ENCODE data around the gene METTL26.
"Not testable (repeated sequence)": the region's sequence is repeated elsewhere in the genome, so short reads cannot be mapped to it uniquely, and the experiment has no call there.

Gene METTL26

GRCh38 chr16:625117-625976 lies 10.8 kb downstream of the METTL26 start:
- DNase-seq (ENCODE audit: low read depth), result no peak

DNA sequence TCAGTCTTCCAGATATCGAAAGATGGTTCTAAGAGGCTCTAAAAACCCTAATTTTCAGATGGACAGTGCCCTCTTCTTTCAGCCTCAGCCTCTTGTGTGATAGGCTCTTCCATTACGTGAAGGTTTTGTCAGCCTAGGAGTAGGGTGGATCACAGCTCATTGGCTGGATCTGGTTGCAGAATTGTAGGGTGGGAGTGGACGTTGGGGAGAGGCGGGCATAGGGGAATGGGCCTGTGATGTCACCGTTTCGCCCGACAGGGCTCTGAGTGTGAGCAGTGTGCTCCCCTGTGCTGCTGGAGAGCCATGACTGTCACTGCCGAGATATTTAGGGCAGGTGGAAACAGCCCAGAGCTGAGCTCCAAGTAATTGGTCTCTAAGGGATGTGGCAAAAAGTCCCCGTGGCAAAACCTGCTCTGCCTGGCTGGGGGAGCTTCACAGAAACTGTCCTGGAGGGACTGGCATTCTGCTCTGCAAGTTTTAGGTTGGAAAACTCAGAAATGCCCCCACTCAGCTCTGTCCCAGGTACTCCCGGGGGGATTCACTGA lies 11.5 kb downstream of the METTL26 start:
- no peak for DNase-seq (ENCODE audit: low read depth)

- no peak for DNase-seq (ENCODE audit: low read depth)
Observed at GRCh38 chr16:622920-623280, 13.2 kb downstream of the METTL26 start.

GRCh38 chr16:621526-622105 lies 14.5 kb downstream of the METTL26 start:
- DNase-seq (ENCODE audit: low read depth), result no peak

DNA sequence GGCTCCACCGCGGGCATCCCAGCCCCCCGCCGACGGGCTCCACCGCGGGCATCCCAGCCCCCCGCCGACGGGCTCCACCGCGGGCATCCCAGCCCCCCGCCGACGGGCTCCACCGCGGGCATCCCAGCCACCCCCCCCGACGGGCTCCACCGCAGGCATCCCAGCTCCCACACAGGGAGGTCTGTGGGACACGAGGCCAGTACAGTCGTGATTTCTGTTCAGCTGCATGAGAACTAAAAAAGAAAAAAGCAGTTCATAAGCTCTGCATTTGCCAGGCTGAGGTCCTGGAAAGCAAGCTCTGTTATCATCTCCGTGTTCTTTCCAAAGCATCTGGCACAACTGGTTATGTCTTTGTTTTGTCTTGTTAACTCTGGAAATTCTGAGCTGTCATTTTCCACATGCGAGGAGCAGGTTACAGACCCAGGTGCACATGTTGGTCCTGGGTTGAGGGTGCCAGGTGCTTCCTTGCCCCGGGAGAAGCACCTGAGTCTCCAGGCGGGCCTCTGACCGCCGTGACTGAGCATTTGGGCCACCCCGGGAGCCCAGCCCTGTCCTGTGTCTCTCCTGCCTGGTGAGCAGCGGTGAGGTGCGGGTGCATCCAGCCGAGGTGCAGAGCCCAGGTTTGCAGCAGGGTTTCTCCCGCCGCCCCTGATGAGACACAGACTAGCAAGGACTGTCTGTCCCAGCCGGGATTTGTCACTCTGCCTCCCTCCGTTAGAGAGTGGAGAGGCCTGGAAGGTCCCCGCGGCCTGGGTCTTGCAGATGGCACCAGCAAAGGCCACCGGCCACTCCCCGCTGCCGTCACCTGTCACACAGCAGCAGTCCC lies 15.2 kb downstream of the METTL26 start:
- DNase-seq (ENCODE audit: low read depth), result no peak

DNA sequence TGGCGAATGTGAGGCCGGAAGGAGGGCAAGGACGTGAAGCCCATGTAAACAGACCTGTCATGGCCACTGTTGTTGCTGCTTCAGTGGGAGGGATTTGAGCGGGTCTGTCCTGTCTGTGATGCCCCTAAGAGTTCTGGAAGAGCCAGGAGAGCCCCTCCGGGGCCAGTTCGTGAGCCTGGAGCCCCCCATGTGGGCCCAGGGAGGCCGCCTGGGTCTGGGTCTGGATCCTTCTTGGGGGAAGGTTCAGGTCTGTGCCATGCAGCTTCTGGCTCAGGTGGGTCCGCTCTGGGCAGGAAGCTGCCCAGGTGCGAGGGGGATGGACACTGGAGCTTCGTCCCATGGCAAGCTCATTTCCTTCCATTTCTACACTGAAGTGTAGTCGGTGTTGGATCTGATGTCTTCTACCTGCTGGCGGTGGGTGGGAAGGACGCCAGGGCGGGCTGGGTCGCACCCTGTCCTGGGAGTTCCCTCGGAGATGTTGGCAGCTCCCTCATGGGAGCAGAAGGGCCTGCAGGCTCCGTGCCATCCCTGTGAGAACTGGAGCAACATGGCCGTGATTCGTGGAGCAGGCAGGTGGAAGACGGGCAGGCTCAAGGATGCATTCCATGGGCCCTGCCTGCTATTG lies 16.5 kb downstream of the METTL26 start:
- DNase-seq (ENCODE audit: low read depth), result no peak

GRCh38 chr16:617855-618254 lies 18.2 kb downstream of the METTL26 start:
- no peak for DNase-seq (ENCODE audit: low read depth)

GRCh38 chr16:616733-617586 lies 19.1 kb downstream of the METTL26 start:
- no peak for DNase-seq (ENCODE audit: low read depth)

DNA sequence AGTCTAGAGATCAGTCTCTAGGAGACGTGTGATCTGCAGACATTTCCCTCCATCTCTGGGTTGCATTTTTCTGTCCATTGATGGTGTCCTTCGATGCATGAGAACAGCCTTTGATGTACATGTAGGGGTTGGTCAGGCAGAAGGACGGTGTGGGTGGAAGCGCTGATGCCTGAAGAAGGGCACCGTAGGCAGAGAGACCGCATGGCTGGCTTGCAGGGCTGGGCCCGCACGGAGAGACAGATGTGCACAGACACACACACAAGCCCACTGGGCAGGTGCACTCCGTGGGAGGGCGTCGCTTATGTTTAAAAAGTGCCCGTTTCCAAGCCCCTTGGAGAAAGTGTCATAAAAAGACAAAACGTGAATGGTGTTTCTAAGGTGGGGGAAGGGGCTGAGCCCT lies 21.0 kb downstream of the METTL26 start:
- no peak for DNase-seq (ENCODE audit: low read depth)

- peak; percentile 37 for DNase-seq (ENCODE audit: low read depth)
Observed at GRCh38 chr16:610513-611381, 25.4 kb downstream of the METTL26 start.

DNA sequence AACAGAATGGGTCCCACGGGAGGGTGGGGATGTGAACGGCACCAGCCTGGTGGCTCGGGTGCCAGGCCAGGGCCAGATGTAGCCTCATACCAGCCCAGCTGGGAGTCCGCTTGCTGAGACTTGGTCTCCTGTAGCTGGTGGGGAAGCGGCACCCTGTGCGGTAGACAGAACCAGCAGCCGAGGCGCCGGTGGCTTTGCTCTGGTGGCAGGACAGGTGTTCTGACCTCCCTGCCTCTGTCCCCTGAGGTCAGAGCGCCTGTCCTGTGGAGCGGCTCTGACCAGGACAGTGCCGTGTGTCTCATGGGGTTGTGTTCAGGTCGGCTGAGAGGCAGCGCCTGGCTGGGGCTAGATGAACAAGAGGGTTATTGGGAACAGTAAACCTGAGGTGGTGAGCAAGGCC lies 26.1 kb downstream of the METTL26 start:
- no peak for DNase-seq (ENCODE audit: low read depth)

DNA sequence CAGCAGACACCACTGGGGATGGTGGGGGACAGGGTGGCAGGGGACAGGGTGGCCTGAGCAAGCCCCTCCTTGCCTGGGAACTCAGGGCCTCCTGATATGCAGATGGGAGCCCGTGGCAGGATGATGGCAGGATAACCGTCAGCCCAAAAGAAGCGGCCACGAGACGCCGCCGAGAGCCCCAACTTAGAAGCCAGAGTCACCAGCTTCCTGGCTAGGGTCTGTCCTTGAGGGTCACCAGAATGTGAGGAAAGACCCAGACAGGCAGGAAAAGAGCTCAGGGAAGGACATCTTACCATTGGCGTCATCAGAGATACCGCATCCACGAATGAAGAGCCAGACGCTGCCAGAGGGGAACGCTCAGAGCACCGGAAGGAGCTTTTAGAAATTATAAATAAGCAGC lies 26.8 kb downstream of the METTL26 start:
- no peak for DNase-seq (ENCODE audit: low read depth)

- DNase-seq (ENCODE audit: low read depth), result no peak
Observed at GRCh38 chr16:608019-608418, 28.1 kb downstream of the METTL26 start.

DNA sequence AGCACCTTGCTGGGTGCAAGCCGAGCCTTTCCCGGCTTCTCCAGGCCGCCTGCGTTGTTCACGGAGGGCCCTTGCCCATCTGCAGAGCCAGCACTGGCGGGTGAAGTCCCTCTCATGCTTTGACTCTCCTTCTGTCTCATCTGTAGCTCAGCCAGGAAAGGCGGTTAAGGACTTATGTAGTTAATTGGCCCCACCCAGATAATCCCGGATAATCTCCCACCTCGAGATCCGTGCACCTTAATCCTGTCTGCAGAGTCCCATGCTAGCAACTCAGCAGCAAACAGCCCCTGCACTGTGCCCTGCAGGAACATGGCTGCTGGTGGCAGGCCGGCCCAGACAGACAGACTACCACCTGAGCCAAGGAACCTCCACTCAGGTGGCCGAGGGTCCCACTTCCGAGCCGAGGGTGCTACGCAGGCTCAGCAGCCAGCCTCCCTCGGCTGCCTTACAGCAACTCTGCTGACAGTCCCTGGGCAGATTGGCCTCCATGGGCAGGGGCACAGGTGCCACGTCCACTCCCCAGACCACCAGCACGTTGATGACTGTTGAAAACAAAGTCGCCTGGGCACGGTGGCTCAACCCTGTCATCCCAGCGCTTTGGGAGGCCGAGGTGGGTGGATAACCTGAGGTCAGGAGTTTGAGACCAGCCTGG lies 29.3 kb downstream of the METTL26 start:
- no peak for DNase-seq (ENCODE audit: low read depth)

DNA sequence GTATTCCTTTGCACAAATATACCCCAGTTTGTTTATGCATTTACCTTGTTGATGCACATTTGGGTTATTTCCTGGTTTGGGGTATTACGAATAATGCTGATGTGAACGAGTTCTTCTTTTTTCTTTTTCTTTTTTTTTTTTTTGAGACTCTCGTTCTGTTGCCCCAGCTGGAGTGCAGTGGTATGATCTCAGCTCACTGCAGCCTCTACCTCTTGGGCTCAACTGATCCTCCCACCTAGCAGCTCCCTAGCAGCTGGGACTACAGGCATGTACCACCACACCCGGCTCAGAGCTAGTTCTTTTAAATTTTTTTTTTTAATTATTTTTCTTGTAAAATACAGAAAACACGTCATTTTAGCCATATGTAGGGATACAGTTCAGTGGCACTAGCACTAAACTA lies 32.2 kb downstream of the METTL26 start:
- DNase-seq (ENCODE audit: low read depth), result no peak

DNA sequence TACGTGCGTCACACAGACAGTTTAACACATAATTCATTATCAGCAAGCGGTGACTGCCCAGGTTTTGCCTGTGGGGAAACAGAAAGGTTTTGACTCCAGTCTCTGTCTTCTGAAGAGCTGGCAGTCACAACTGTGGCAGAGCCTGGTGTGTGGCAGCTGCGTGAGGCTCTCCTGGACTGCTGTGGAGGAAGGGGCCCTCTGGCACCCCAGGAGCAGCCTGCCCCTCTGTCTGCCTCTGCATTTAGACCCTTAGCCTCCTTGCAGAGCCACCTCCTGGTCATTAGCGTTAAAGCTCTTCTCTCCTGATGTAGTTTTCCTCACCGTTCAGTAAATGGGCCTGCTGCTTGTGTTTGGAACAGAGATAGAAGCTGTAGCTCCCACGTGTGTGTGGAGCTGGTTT lies 35.3 kb downstream of the METTL26 start:
- no peak for DNase-seq (ENCODE audit: low read depth)

DNA sequence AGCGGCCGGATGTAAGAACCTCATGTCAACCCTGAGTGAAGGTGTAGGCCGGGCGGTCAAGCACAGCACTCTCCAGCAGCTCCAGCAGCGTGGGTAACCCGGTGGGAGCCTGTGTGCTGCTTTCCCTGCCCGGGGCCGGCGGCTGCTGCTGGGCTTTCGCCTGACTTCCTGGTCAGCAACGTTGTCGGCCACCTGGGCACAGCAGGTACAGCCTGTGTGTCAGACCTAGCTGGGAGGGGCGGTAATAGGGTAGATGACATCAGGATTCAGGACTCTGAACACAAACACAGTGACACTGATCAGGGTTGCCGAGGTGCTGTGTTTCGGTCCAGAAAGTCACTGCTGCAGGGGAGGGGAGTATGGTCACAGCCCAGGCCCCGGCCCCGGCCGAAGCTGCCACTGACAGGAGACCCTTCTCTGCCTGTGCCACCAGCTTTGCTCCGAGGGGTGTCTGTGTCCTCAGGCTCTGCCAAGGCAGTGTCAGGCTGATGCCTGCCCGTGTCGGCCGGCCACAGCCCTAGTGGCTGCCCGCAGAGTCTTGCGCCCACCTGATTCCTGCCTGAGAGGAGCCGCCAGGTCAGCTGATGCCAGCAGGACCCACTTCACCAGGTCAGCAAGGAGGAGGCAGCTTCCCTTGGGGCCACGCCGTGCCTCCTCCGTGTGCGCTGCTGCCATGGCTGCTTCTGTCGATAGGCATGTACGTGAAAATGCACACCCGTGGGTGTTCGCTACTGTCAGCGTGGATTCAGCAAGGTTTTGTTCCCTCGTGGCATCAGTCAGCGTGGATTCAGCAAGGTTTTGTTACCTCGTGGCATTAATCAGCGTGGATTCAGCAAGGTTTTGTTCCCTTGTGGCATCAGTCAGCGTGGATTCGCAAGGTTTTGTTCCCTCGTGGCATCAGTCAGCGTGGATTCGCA lies 37.0 kb downstream of the METTL26 start:
- DNase-seq (ENCODE audit: low read depth), result no peak

DNA sequence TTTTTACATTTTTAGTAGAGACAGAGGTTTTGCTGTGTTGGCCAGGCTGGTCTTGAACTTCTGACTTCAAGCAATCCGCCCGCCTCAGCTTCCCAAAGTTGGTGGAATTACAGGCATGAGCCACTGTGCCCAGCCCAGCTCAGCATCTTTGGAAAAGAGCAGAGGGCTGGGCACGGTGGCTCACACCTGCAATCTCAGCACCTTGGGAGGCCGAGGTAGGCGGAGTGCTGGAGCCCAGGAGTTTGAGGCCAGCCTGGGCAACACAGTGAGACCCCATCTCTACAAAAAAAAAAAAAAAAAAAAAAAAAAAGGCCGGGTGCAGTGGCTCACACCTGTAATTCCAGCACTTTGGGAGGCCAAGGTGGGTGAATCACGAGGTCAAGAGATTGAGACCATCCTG lies 38.5 kb downstream of the METTL26 start:
- not testable (repeated sequence) for DNase-seq (ENCODE audit: low read depth)

GRCh38 chr16:596736-597060 lies 39.4 kb downstream of the METTL26 start:
- DNase-seq (ENCODE audit: low read depth), result no peak
